Fibroblast of the aortic adventitia (primary cell): ENCODE results near the gene CWC22. TPM values are rescaled to one million over a fixed set of nuclear protein-coding genes. Genes with fewer than 3 reads are reported as not detected.

Source experiments
- DNase-seq: peaks from one replicate; pipeline ENCODE4 v3.0.0-alpha.2; 2010; ENCODE audit warnings: low read depth
- H3K4me3 ChIP-seq: 2 replicates; pipeline ENCODE4 v1.5.1; 2011; ENCODE audit warnings: low read depth, mild to moderate bottlenecking, control low read depth, low read length, moderate library complexity
- CTCF ChIP-seq: IDR thresholded peaks from 2 replicates; pipeline ENCODE4 v1.5.1; 2011; ENCODE audit warnings: mild to moderate bottlenecking, low read length, control low read depth, inconsistent platforms; ENCODE audit not compliant: insufficient read depth
- total RNA-seq: library from RNA; depleted of rRNA; stranded (reverse); fragments of >200 nt; gene quantifications from 2 replicates; pipeline ENCODE4 v1.2.3, GENCODE V29; 2012; ENCODE audit warnings: low replicate concordance

CWC22 gene
- total RNA-seq, 1 donor: 38.8 TPM

DNA sequence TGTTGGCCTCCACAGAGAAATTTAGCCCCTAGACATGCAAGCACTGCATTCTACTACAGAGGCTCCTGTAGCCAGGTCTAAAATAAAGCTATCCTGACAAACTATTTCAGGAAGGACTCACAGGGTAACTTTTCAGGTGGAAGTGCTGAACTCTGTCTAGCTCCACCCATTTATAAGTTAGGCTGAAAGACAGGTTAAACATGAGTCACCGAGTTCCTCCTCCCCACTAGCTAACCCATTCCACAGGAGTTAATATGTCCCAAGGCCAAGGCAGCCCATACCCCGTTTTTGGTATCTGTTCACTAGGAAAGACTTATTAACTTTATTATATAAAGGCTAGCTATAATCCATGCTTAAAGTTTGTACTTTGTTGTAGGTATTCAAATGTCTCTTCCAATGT is 3.5 kb downstream of the CWC22 start:
- no peak for TF ChIP-seq CTCF
- no peak for DNase-seq
- H3K4me3 ChIP-seq: no peak overlapping the region

GRCh38 chr2:180003073-180003472 is 4.0 kb downstream of the CWC22 start:
- no peak overlapping the region for H3K4me3 ChIP-seq
- DNase-seq: no peak
- no peak for TF ChIP-seq CTCF

DNA sequence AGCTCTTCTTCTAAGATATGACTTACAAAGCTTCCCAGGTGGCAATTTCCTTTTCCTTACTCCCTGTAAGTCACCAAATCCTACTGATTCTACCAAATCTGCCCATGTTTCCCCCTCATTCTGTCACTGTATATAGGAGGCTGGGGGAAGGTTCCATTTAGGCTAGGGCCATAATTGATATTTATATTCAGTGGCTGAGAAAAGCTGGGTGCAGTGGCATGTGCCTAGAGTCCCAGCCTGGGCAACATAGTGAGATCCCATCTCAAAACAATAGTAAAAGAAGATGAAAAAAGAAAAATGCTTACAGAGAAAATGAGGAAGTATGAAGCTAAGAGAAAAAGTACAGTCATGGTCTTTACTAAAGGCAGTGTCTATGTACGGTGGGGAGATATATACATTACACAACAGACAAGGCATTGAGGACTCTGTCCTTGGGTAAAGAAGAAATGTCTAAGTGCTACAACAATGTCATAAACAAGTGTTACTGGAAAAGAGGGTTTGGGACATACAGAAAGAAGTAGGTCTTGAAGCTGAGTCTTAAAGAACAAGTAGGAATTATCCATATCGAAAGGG is 4.8 kb downstream of the CWC22 start:
- H3K4me3 ChIP-seq: no peak overlapping the region
- TF ChIP-seq CTCF: no peak
- no peak for DNase-seq

- no peak for DNase-seq
- TF ChIP-seq CTCF: peak; percentile 3
- no peak overlapping the region for H3K4me3 ChIP-seq
Measured at GRCh38 chr2:180001726-180002125, 5.4 kb downstream of the CWC22 start.

DNA sequence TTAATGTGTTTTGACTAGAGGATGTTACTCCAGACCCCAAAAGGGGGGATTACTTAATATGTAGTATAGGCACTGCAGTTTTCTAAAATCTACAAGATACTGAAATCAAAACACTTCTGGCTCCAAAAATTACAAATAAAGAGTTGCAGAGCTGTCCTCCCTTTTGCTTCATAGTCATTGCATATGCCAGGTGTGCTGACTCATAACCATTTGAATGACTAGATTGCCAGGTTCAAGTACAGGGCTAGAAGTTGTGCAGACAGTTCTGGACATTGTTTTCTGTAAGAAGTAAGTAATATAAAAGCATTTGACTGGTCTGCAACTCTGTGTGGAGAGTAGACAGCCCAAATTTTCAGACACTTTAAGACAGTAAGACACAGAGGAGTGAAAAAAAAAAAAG is 6.7 kb downstream of the CWC22 start:
- no peak for TF ChIP-seq CTCF
- peak; percentile 78 for DNase-seq
- no peak overlapping the region for H3K4me3 ChIP-seq

GRCh38 chr2:179999000-179999399 is 8.1 kb downstream of the CWC22 start:
- no peak for DNase-seq
- no peak for TF ChIP-seq CTCF
- H3K4me3 ChIP-seq: no peak overlapping the region

- no peak overlapping the region for H3K4me3 ChIP-seq
- DNase-seq: no peak
- TF ChIP-seq CTCF: no peak
Measured at GRCh38 chr2:179995741-179996515, 11.2 kb downstream of the CWC22 start.
